NCI-H2227 (cell line): ENCODE data around the gene GBX2.

Source experiments
- DNase-seq: peaks from one replicate; lab custom pipeline; 2025; ENCODE audit not compliant: unreplicated experiment; lab: John Stamatoyannopoulos, UW

Gene GBX2

DNA sequence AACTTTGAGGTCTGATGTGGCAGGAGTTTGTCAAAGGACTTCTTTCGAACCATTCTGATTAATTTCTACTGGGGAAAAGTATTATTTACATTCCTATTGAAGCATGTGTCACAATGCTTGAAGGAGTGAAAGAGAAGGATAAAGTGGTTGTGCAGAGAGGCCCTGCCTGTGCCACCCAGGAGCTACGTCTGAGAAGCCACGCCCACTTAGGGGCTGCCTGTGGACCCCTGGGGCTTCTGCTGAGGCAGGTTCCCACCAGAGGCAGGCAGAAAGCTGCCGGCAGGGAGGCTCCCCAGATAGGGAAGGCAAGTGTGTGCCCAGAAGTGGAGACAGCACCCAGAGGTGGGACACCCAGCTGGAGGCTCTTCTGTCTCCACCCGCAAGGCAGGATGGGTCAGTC is 47.4 kb downstream of the GBX2 start:
- no peak for DNase-seq

DNA sequence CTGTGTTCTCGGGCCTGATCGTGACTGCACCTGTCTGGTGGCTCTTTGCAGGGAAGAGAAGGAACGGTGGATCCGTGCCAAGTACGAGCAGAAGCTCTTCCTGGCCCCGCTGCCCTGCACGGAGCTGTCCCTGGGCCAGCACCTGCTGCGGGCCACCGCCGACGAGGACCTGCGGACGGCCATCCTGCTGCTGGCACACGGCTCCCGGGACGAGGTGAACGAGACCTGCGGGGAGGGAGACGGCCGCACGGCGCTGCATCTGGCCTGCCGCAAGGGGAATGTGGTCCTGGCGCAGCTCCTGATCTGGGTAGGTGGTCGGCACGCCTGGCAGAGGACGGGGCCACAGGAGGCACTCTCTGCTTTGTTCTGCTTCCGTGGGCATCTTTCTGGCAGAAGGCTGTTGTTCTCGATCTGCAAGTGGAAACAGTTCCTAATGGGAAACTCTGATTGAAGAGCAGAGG is 48.0 kb downstream of the GBX2 start:
- DNase-seq: no peak

DNA sequence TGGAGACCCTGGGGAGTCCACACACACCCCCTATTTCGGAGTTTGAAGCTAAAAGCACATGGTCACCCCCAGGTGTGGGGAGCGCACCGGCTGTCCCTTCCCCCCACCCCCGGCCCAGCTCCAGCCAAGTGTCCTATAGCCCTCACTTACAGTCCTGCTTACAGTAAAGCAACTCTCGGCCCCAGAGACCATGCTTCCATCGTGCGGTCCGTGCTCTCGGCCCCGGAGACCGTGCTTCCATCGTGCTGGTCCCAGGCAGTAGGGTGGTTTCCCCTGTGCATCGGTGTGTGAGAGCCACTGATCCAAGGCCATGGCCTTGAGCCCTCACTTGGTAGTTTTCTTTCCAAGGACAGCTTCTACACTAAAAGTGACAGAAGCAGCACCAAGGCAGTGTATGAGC is 48.7 kb downstream of the GBX2 start:
- no peak for DNase-seq

DNA sequence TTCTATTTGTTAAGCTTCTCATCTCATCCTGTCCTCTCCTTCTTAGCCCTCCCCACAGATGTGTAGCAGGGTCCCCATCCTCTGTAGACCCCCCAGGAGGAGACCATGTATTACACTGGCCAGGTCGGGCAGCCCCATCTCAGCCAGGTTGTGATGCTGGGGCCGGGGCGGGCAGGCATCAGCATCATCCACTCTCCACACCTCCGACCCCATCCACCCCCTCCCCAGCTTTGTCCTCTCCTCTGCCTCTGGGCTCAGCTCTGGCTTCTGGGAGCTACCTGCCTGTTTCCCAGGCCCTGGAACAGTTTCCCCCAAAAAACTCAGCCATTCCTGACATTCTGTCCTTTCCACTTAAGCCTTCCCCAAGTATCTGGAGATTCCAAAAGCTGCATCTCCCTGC is 49.2 kb downstream of the GBX2 start:
- DNase-seq: no peak

DNA sequence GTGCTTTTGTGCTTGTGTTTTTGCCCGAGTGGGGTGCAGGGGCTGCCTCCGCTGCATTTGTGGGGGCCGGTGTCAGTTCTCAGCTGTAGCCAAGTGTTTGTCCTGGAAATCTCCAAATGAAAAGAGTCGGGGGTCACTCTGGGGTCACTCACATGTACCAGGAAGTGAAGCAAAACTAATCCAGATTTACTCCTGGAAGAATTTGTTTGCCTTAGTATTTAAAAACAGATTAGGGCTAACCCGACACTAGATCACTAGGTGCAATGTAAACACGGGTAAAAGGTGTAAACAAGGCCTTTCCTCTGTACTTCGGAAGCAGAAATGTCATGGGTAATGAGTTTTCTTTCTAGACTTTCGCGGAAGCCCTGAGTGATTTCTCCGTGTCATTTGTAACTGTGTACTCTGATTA is 50.3 kb downstream of the GBX2 start:
- DNase-seq: no peak

DNA sequence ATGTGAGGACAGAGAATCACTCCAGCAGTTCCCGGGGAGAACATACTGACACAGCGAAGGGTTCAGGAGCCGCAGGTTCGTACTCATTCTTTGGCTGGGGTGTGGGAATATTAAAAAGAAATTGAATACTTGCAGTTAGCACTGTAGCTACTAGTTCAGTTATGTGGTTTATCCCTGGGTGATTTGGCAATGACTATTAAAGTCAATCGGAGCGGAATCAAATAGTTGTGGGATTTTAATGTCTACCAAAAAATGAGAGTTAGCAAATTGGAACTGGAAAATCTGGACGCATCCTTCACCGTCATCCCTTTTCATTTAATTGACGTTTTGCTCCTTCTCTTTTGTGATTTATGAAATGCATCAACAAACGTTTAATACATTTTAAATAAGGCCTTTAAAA is 50.8 kb downstream of the GBX2 start:
- no peak for DNase-seq
